Measurements from ENCODE around the gene KIF2A.

DNA sequence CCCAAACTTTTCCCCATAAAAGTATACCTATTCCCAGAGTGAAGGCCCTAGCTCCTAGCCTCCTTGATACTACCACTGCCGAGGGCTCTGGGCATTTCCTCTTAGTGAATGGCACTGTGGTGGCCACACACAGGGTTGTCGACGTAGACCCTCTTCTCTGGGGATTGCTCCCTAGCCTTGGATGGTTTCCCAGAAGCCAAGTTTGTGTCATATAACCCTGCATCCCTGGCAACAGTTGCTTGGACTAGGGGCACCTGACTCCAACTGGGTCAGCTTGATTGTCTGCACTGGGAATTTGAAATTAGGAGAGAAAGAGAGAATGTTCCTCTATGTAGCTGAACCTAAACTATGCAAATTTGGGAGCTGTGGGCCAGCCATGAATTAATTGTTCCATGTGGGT is 32.3 kb upstream of the KIF2A start:
- TF ChIP-seq POLR2A (IDR thresholded peaks at IDR 0.05; ENCODE audit: low read depth, low read length) (no peak), POLR2AphosphoS5 (IDR thresholded peaks at IDR 0.05; ENCODE audit: low read depth, low read length) (no peak), SPI1 (IDR thresholded peaks at IDR 0.05; ENCODE audit: low read depth, low read length) (no peak)
